ENCODE data around the gene TMCO4.
"Not testable (repeated sequence)": the region's sequence is repeated elsewhere in the genome, so short reads cannot be mapped to it uniquely, and the experiment has no call there.

The TMCO4 gene

GRCh38 chr1:19654886-19655717 lies 144.6 kb downstream of the TMCO4 start:
- no peak for DNase-seq

GRCh38 chr1:19654386-19654785 lies 145.3 kb downstream of the TMCO4 start:
- no peak for DNase-seq

- DNase-seq = peak in 2 of 4 experiments; percentile 17 to 28
These were observed 148.5 kb downstream of the TMCO4 start for GRCh38 chr1:19651141-19651737.

- no peak for DNase-seq
These were observed 149.1 kb downstream of the TMCO4 start for GRCh38 chr1:19650416-19651140.

- no peak for DNase-seq
These were observed 151.0 kb downstream of the TMCO4 start for GRCh38 chr1:19648689-19649088.

DNA sequence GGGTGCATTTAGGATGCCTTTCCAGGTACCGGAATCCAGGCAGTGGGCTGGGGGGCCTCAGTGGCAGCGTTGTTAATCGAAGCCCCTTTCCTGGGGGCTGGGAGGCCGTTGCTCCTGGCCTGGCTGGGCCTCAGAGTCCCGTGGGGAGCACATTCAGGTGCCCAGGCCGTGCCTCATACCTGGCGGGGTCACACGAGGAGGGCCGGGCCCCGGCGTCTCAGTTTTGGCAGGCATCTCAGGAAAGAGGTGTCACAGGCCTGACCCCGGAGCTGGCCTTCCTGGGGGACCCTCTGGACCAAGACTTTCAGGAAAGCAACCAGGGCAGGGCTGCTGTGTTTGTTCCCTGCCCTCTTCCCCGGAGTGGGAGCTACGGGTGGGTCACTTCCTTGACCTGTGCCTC lies 151.5 kb downstream of the TMCO4 start:
- DNase-seq = no peak

GRCh38 chr1:19647643-19648042 lies 152.1 kb downstream of the TMCO4 start:
- DNase-seq = peak in 1 of 4 experiments; percentile 41

DNA sequence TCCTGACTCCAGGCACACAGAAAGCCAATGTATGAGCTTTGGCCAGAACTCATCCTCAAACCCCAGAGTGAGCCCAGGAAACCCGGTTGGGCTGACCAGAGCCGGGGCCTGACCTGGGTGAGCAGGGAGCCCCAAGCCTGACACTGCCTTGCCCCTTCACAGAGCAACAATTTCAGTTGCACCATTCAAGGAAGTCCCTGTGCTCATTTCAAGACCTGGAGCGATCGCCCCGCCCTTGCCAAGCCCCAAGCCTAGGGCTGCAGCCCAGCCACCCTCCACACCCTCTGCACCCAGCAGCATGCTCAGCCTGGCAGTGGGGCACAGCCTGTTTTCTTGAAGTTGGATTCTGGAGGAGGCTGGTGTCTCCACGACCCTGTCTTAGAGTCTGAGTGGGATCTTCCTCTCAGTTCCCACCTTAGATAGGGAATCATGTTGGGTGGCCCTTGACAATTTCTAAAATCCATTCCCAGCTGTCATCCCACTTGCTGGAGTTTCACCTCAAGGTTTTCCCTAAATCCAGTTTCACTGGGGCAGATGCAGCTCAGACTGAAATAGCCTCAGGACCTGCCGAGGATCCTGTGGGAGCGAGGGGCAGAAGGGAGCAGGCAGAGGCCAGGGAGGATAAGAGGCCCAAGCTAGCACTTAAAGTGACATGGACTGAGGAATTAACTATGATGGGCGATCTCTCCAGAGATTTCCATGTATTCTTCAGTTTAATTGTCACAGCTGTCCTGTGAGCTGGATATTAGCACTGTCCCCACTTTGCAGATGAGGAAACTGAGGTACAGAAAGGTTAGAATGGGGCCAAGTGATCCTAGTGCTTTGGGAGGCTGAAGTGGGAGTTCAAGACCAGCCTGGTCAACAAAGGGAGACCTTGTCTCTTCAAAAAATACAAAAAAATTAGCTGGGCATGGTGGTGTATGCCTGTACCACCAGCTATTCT lies 153.1 kb downstream of the TMCO4 start:
- no peak for DNase-seq

- DNase-seq = no peak
These were observed 154.1 kb downstream of the TMCO4 start for GRCh38 chr1:19645411-19646251.

GRCh38 chr1:19644681-19645410 lies 154.9 kb downstream of the TMCO4 start:
- peak in 3 of 4 experiments; percentile 22 to 35 (median 25) for DNase-seq

DNA sequence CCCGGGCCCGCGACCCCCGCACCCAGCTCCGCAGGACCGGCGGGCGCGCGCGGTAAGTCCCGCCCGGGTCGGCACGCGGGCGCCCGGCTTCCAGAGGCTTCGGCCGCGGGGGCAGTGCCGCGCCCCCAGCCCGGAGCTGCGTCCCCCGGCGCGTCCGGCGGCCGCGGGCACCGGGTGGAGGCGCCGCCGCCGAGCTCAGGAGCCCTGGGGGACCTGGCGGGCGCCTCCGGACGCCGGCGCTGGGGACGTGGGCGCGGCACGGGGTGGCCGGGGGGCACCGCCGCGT lies 155.4 kb downstream of the TMCO4 start:
- DNase-seq = no peak

DNA sequence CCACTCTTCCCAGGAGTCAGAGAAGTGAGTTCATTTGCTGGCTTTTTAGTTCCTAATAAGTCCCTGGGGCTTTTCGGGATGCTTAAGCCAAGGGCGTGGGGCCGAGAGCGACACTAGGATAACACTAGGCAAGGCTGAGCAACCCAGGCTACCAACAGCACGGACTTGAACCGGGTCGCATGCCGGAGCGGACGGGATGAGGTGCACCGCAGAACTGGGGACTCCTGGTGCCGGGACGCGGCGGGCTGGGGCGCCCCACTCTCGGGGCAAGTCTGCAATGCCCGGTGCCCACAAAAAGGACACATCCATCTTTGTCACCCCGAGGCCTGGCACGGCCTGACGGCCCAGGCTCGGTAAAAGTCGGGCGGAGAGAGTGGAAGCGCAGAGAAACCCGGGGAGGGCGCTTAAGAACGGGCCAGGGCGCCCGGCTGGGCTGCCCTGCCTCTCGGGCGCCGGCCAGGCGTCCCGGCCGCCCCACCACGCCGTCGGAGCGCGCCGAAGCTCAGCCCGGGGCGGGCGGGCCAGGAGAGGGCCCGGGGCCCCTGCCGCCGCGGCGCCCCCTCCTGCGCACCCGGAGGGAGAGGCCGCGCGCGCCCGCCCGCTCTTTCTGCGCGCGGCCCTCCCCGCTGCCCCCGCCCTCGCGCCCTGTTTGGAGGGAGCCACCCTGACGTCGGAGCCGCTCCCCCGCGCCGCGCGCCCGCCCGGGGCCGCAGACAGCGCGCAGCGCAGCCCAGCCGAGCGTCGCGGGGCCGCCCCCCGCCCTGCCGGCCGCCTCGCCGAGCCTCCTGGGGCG lies 155.9 kb downstream of the TMCO4 start, which contains the start of gene NBL1:
NBL1 (plus strand) TSS at position 710 of the 793 bp plus-strand sequence. CDS start 10,720 bp downstream, outside the sequence.
- peak in 3 of 4 experiments; percentile 30 to 71 (median 47) for DNase-seq

GRCh38 chr1:19643121-19643520 lies 156.6 kb downstream of the TMCO4 start:
- no peak for DNase-seq

GRCh38 chr1:19640363-19641316 lies 159.1 kb downstream of the TMCO4 start:
- no peak for DNase-seq

DNA sequence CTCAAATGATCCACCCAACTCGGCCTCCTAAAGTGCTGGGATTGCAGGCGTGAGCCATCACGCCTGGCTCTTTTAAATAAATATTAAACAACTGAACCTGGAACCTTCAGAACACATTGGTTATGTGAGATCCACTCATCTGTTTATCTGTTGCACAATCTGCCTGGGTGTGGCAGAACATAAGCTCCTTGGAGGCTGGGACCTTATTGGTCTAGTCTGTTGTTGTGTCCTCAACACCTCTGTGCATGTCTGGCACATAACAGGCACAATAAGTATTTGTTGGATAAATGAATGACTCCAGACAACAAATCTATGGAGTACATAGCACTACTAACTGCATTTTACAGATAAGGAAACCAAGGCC lies 159.7 kb downstream of the TMCO4 start:
- DNase-seq = no peak

GRCh38 chr1:19639228-19639627 lies 160.5 kb downstream of the TMCO4 start:
- DNase-seq = not testable (repeated sequence)

GRCh38 chr1:19637606-19638005 lies 162.1 kb downstream of the TMCO4 start:
- no peak for DNase-seq

GRCh38 chr1:19636749-19637148 lies 163.0 kb downstream of the TMCO4 start:
- not testable (repeated sequence) for DNase-seq

DNA sequence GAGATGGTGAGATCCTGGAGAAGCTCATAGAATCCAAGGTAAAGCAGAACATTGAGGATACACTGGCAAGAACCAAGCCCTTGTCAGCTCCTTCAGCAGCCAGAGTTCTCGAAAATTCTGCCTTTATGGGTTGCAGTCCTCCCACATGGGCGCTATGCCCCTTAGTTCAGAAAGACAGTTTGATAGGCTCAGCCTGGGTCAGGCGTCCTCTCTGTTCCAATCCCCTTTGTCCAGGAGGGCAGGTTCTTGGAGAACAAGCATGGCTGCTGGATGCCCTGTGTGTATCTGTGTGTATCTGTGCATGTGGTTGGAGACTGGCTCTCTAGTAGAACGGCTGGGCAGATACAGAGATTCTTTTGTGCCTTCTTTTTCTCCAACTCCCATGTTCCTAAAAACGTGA lies 163.7 kb downstream of the TMCO4 start:
- no peak for DNase-seq

Measured in activated naive CD4-positive, alpha-beta T cell (primary cell).